Mesendoderm (in vitro differentiated cells): ENCODE results near the gene NPR1.

Experiments
- DNase-seq: peaks from one replicate; pipeline ENCODE4 v3.0.0; 2013
- H2AK5ac ChIP-seq: 2 replicates; pipeline ENCODE4 v1.6.1; 2013; ENCODE audit warnings: low read length, inconsistent platforms
- H2BK120ac ChIP-seq: 2 replicates; pipeline ENCODE4 v1.6.1; 2013; ENCODE audit warnings: low read depth, mild to moderate bottlenecking, low read length, moderate library complexity, mixed read lengths
- H2BK15ac ChIP-seq: replicated peaks from 2 replicates; pipeline ENCODE4 v1.6.1; 2013; ENCODE audit warnings: low read depth, mild to moderate bottlenecking, moderate library complexity
- H2BK5ac ChIP-seq: 2 replicates; pipeline ENCODE4 v1.6.1; 2013; ENCODE audit warnings: low read length, inconsistent platforms
- H3K18ac ChIP-seq: 2 replicates; pipeline ENCODE4 v1.6.1; 2013; ENCODE audit warnings: mild to moderate bottlenecking, low read length, mixed read lengths
- H3K23ac ChIP-seq: one replicate; pipeline ENCODE4 v1.6.1; 2013; ENCODE audit warnings: low read length
- H3K27ac ChIP-seq: 2 replicates; pipeline ENCODE4 v1.5.1; 2013; ENCODE audit warnings: low read depth, mild to moderate bottlenecking, inconsistent platforms, low read length, moderate library complexity
- H3K27me3 ChIP-seq: 2 replicates; pipeline ENCODE4 v1.6.1; 2013; ENCODE audit warnings: low read length, control low read depth, mild to moderate bottlenecking, inconsistent platforms; ENCODE audit not compliant: insufficient read depth, poor library complexity
- H3K36me3 ChIP-seq: 2 replicates; pipeline ENCODE4 v1.6.1; 2013; ENCODE audit warnings: low read length, inconsistent platforms; ENCODE audit not compliant: control insufficient read depth, insufficient read depth
- H3K4ac ChIP-seq: one replicate; pipeline ENCODE4 v1.6.1; 2013; ENCODE audit warnings: low read depth, mild to moderate bottlenecking, low read length, moderate library complexity
- H3K4me1 ChIP-seq: 2 replicates; pipeline ENCODE4 v1.6.1; 2013; ENCODE audit warnings: low read depth, low read length, inconsistent platforms; ENCODE audit not compliant: control insufficient read depth
- H3K4me2 ChIP-seq: 2 replicates; pipeline ENCODE4 v1.6.1; 2013; ENCODE audit warnings: low read length
- H3K4me3 ChIP-seq: 2 replicates; pipeline ENCODE4 v1.5.1; 2013; ENCODE audit warnings: mild to moderate bottlenecking, low read length
- H3K56ac ChIP-seq: one replicate; pipeline ENCODE4 v1.6.1; 2013; ENCODE audit warnings: low read length
- H3K79me1 ChIP-seq: 2 replicates; pipeline ENCODE4 v1.6.1; 2013; ENCODE audit warnings: low read length, inconsistent platforms
- H3K79me2 ChIP-seq: 2 replicates; pipeline ENCODE4 v1.6.1; 2013; ENCODE audit warnings: mild to moderate bottlenecking, low read length; ENCODE audit not compliant: control insufficient read depth, insufficient read depth
- H3K9ac ChIP-seq: 2 replicates; pipeline ENCODE4 v1.6.1; 2013; ENCODE audit warnings: low read length, inconsistent platforms
- H4K5ac ChIP-seq: one replicate; pipeline ENCODE4 v1.6.1; 2013; ENCODE audit warnings: low read length
- H4K8ac ChIP-seq: one replicate; pipeline ENCODE4 v1.6.1; 2013; ENCODE audit warnings: low read depth, mild to moderate bottlenecking, control low read depth, low read length, moderate library complexity
- WGBS: extraction: QIAGEN DNeasy Blood & Tissue Kit; methylation state at CpG from one replicate; pipeline ENCODE4 v1.1.7; 2013; ENCODE audit warnings: low lambda C conversion rate, missing lambda C conversion rate; ENCODE audit not compliant: insufficient coverage; ENCODE audit errors: extremely low coverage; 5-methylcytosine and 5-hydroxymethylcytosine counted together

The NPR1 gene

DNA sequence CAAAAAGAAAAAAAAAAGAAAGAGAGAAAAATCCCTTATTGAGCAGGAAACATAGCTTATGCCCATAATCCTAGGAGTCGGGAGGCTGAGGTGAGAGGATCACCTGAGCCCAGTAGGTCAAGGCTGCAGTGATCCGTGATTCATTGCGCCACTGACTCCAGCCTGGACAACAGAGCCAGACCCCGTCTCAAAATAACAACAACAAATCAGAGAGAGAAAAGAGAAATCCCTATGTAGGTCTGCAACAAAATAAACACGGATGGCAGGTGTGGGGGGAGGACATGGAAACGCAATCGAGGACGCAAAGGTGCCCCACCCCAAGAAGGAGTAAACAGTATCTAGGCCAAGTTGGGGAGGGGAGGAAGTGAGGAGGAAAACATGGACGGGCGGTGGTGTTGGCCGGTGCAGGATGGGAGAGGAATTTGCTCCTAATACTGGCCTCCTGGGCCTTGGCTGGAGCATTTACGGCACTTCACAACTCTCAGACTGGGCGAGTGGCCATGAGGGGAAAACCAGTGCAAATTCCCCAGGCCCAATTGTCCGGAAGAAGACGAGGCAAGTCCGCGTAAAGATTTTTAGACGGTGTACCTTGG lies 45.2 kb upstream of the NPR1 start:
- no peak overlapping the region for H2BK120ac ChIP-seq
- H4K5ac ChIP-seq = peak overlapping the region; percentile 44
- H3K36me3 ChIP-seq = peaks cover 11% of the 10 kb centered on the region
- H3K27me3 ChIP-seq = no peaks in the 10 kb centered on the region
- no peak overlapping the region for H3K23ac ChIP-seq
- H2BK5ac ChIP-seq = no peak overlapping the region
- H2BK15ac ChIP-seq = no peak overlapping the region
- H3K27ac ChIP-seq = no peak overlapping the region
- peak overlapping the region; percentile 77 for H3K56ac ChIP-seq
- H3K79me1 ChIP-seq = peaks cover 12% of the 10 kb centered on the region
- no peak overlapping the region for H3K4ac ChIP-seq
- no peak overlapping the region for H2AK5ac ChIP-seq
- WGBS = no CpG with 5 or more reads among the region's 18 CpGs
- DNase-seq = no peak
- peaks cover 31% of the 10 kb centered on the region for H3K79me2 ChIP-seq
- peak overlapping the region; percentile 47 for H3K9ac ChIP-seq
- H3K4me3 ChIP-seq = peak overlapping the region; percentile 3
- H3K18ac ChIP-seq = no peak overlapping the region
- H3K4me2 ChIP-seq = peak overlapping the region; percentile 33
- no peaks in the 10 kb centered on the region for H3K4me1 ChIP-seq
- H4K8ac ChIP-seq = no peak overlapping the region

DNA sequence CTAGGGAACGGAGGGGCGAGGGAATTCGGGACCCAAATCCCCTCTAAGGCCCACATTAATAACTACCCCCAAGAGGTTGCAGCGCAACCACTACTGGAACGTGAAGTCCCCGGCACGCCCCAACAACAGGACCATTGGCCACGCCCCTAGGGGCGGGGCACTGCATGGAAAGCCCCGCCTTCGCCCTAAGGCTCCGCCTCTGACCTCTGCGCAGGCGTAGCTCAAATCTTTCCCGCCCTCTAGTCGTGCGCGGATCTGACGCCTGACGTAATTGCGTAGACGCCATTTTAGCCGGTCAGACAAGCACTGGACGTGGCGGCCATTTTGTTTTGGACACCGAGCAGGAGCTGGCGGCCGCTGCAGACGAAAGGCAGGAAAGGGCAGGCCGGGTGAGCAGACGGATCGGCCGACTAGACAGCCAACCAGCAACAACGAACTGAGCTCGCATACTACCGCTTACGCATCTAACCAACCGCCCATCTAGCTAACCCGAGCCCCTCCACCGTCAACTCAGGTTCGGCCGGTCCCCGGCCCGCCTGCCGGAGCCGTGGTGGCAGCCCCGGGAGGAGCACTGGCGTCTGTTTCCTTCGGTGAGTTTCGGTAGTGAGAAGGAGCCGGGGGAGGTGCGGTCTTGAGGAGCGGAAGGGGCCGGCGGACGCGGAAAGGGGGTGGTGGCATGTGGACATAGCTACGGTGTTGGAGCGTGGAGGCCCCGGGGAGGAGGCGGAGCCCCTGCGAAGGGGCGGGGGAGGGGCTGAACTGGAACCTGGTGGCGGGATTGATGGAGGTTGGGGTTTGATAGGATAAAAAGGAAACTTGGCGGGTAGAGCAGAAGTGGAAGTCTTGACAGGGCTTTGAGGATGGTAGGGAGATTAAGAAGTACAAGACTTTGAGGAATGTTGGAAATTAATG lies 44.5 kb upstream of the NPR1 start, which contains the start of gene CHTOP:
CHTOP (plus strand) TSS at position 313 of the 912 bp plus-strand sequence. CDS start 2,523 bp downstream, outside the sequence.
- Histone ChIP-seq H4K5ac (peak within 1 kb of the TSS; percentile 44), H3K18ac (peak within 1 kb of the TSS; percentile 91), H3K4me2 (peak within 1 kb of the TSS; percentile 45), H3K79me2 (peaks cover 31% of the 10 kb centered on the region), H3K23ac (peak within 1 kb of the TSS; percentile 97), H2BK5ac (peak within 1 kb of the TSS; percentile 98), H3K79me1 (peaks cover 12% of the 10 kb centered on the region), H3K27me3 (no peaks in the 10 kb centered on the region), H3K4me3 (peak within 1 kb of the TSS; percentile 92), H4K8ac (peak within 1 kb of the TSS; percentile 88), H3K27ac (peak within 1 kb of the TSS; percentile 100), H2BK120ac (peak within 1 kb of the TSS; percentile 50), H3K36me3 (peaks cover 12% of the 10 kb centered on the region), H2BK15ac (no peak within 1 kb of the TSS), H3K9ac (peak within 1 kb of the TSS; percentile 99), H2AK5ac (no peak within 1 kb of the TSS), H3K4ac (peak within 1 kb of the TSS; percentile 94), H3K4me1 (no peaks in the 10 kb centered on the region), H3K56ac (peak within 1 kb of the TSS; percentile 99)
- no CpG with 5 or more reads among the region's 65 CpGs for WGBS
- DNase-seq = peak; percentile 99

DNA sequence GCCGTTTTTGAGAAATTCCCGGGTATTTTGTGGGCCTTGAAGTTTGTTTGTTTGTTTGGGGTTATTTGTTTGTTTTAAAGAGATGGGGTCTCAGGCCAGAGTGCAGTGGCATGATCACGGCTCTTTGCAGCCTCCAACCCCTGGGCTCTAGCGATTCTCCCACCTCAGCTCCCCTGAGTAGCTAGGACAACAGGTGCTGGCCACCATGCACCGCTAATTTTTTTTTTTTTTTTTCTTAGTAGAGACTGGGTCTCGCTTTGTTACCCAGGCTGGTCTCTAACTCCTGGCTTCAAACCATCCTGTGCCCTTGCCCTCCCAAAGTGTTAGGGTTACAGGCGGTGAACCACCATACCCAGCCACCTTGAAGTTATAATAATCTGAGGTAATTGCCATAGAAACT lies 42.6 kb upstream of the NPR1 start:
- Histone ChIP-seq H3K9ac (no peak overlapping the region), H2BK15ac (no peak overlapping the region), H2BK5ac (no peak overlapping the region), H2AK5ac (no peak overlapping the region), H3K18ac (no peak overlapping the region), H3K27me3 (no peaks in the 10 kb centered on the region), H3K79me2 (peaks cover 31% of the 10 kb centered on the region), H4K8ac (no peak overlapping the region), H3K4me3 (no peak overlapping the region), H3K4ac (no peak overlapping the region), H3K27ac (no peak overlapping the region), H3K23ac (no peak overlapping the region), H3K79me1 (peaks cover 15% of the 10 kb centered on the region), H3K56ac (peak overlapping the region; percentile 40), H2BK120ac (no peak overlapping the region), H3K36me3 (peaks cover 17% of the 10 kb centered on the region), H3K4me2 (no peak overlapping the region), H4K5ac (no peak overlapping the region), H3K4me1 (no peaks in the 10 kb centered on the region)
- no CpG with 5 or more reads among the region's 7 CpGs for WGBS
- no peak for DNase-seq

DNA sequence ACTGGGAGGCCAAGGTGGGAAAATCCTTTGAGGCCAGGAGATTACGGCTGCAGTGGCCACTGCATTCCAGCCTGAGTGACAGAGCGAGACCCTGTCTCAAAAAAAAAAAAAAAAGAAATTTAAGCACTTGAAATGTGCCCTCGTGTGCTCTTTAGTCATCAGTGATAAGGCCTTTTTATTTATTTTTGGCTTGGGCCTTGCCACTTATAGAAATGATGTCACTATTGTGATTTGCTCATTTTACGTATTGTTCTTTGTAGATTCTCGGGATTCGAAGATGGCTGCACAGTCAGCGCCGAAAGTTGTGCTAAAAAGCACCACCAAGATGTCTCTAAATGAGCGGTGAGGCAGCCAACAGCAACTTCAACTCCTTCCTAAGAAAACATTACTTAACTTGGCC lies 42.2 kb upstream of the NPR1 start:
- Histone ChIP-seq H3K79me1 (peaks cover 17% of the 10 kb centered on the region), H3K79me2 (peaks cover 31% of the 10 kb centered on the region), H3K4ac (no peak overlapping the region), H3K36me3 (peaks cover 21% of the 10 kb centered on the region), H3K9ac (no peak overlapping the region), H2BK120ac (no peak overlapping the region), H3K4me2 (no peak overlapping the region), H4K5ac (no peak overlapping the region), H2BK5ac (no peak overlapping the region), H2AK5ac (no peak overlapping the region), H3K4me1 (no peaks in the 10 kb centered on the region), H4K8ac (no peak overlapping the region), H3K27ac (no peak overlapping the region), H3K23ac (no peak overlapping the region), H3K4me3 (no peak overlapping the region), H2BK15ac (no peak overlapping the region), H3K27me3 (no peaks in the 10 kb centered on the region), H3K56ac (no peak overlapping the region), H3K18ac (no peak overlapping the region)
- WGBS = no CpG with 5 or more reads among the region's 9 CpGs
- DNase-seq = no peak

DNA sequence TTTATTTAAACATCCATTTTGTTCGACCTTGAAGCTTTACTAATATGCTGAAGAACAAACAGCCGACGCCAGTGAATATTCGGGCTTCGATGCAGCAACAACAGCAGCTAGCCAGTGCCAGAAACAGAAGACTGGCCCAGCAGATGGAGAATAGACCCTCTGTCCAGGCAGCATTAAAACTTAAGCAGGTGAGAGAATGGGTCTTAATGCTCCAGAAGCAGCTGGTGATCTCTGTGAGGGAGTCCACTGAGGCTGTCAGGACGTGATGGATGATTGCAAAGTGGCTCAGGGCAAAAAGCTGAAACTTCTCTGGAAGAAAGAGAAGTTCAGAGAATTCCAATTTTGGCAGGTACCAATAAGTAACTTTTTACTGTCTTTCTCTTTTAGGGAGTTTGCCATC lies 40.2 kb upstream of the NPR1 start:
- no peak overlapping the region for H3K27ac ChIP-seq
- H3K36me3 ChIP-seq = peaks cover 31% of the 10 kb centered on the region
- H3K4me1 ChIP-seq = no peaks in the 10 kb centered on the region
- H3K4me2 ChIP-seq = no peak overlapping the region
- WGBS = no CpG with 5 or more reads among the region's 6 CpGs
- no peak overlapping the region for H3K18ac ChIP-seq
- no peaks in the 10 kb centered on the region for H3K27me3 ChIP-seq
- H3K4me3 ChIP-seq = no peak overlapping the region
- no peak overlapping the region for H3K4ac ChIP-seq
- peaks cover 31% of the 10 kb centered on the region for H3K79me2 ChIP-seq
- H2BK5ac ChIP-seq = no peak overlapping the region
- no peak overlapping the region for H4K5ac ChIP-seq
- H2AK5ac ChIP-seq = no peak overlapping the region
- H3K23ac ChIP-seq = no peak overlapping the region
- H3K79me1 ChIP-seq = peaks cover 24% of the 10 kb centered on the region
- DNase-seq = no peak
- no peak overlapping the region for H3K9ac ChIP-seq
- H3K56ac ChIP-seq = no peak overlapping the region
- no peak overlapping the region for H2BK15ac ChIP-seq
- no peak overlapping the region for H4K8ac ChIP-seq
- no peak overlapping the region for H2BK120ac ChIP-seq
